GM19463 (cell line): ENCODE results near the gene FAM8A1.

Source experiments
- ATAC-seq: cut with Tn5 transposase; IDR thresholded peaks from one replicate; pipeline ENCODE4 v1.9.1; 2021; ENCODE audit warnings: mild to moderate bottlenecking, moderate library complexity; ENCODE audit not compliant: unreplicated experiment

The FAM8A1 gene

DNA sequence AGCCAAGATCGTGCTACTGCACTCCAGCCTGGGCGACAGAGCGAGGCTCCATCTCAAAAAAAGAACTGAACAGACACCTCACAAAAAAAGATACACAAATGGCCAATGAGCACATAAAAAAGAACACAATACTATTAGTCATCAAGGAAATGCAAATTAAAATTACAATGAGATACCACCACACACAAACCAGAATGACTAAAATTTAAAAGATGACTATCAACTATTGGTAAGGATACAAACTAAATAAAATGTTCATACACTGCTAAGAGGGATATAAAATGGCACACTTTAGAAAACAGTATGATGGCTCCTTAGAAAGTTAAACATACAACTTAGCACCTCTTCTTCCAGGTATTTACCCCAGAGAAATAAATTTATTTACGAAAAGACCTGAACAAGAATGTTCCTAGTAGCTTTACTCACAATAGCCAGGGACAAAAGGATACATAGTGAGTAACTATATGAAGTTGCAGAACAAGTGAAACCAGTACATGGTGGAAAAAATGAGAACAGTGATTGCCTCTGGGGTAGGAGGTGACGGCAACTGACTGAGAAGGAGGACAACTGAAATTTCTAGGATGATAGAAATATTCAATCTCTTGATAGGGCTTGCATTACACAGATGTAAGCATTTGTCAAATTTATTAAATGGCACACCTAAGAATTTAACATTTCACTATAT is 53.2 kb downstream of the FAM8A1 start:
- no peak for ATAC-seq

DNA sequence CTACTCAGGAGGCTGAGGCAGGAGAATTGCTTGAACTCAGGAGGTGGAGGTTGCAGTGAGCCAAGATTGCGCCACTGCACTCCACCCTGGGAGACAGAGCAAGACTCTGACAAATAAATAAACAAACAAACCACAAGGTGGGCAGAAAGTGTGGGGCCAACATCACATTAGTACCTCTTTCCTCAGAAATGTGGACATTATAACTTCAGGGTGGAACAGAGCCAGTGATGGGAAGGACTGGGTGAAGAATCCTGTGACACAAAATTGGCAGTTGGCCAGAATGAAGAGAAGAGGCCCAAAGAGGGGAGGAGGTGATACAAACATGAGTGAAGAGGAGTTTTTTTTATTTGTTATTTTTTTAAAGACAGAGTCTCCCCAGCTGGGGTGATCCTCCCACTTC is 56.0 kb downstream of the FAM8A1 start:
- ATAC-seq = no peak

GRCh38 chr6:17656644-17657043 is 56.5 kb downstream of the FAM8A1 start:
- no peak for ATAC-seq
